Thyroid gland (tissue), 4 donors: ENCODE results near the gene CABP2. TPM values are rescaled to one million over a fixed set of nuclear protein-coding genes. Genes with fewer than 3 reads are reported as not detected.

ENCODE experiments used
- DNase-seq, 2 donors: peaks; one replicate each; pipeline ENCODE4 v3.0.0-alpha.2; 2019
- H3K27ac ChIP-seq, 3 donors: fragments of 200-600 bp; sonication (generic); 1 replicate in 2 of 3; 2 replicates in 1 of 3; pipeline ENCODE4 v1.5.1; 2016 to 2019; ENCODE audit warnings: mild to moderate bottlenecking in 1 of 3, moderate library complexity in 1 of 3
- H3K27me3 ChIP-seq: fragments of 200-600 bp; sonication (generic); one replicate; pipeline ENCODE4 v1.5.1; 2019
- H3K36me3 ChIP-seq, 2 donors: fragments of 200-600 bp; sonication (generic); one replicate each; pipeline ENCODE4 v1.5.1; 2016 to 2019
- H3K4me1 ChIP-seq, 2 donors: fragments of 200-600 bp; sonication (generic); one replicate each; pipeline ENCODE4 v1.5.1; 2017 to 2019
- H3K4me3 ChIP-seq, 3 donors: fragments of 200-600 bp; sonication (generic); replicated peaks in 1 of 3; 1 replicate in 2 of 3; 2 replicates in 1 of 3; pipeline ENCODE4 v1.5.1; 2016; ENCODE audit warnings: mild to moderate bottlenecking in 1 of 3
- H3K9me3 ChIP-seq: fragments of 200-600 bp; sonication (generic); one replicate; pipeline ENCODE4 v1.5.1; 2017
- CTCF ChIP-seq, 6 experiments: fragments of 200-600 bp in 3 of 6; fragments of 450-650 bp in 3 of 6; sonication (generic) in 3 of 6; IDR thresholded peaks; one replicate each; pipeline ENCODE4 v1.5.1; 2016 to 2019; ENCODE audit warnings: antibody characterized with exemption in 6 of 6, mild to moderate bottlenecking in 2 of 6, inconsistent platforms in 1 of 6, moderate library complexity in 1 of 6
- POLR2A ChIP-seq, 2 donors: fragments of 450-650 bp; IDR thresholded peaks; one replicate each; pipeline ENCODE4 v1.6.1; 2017; ENCODE audit warnings: antibody characterized with exemption in 2 of 2, mild to moderate bottlenecking in 2 of 2, moderate library complexity in 1 of 2
- WGBS, 2 donors: methylation state at CpG; one replicate each; pipeline ENCODE4 v1.1.5; 2017; 5-methylcytosine and 5-hydroxymethylcytosine counted together
- intact Hi-C: fragments of 100-400 bp; cut with DNase I; formaldehyde crosslinking; loops from one replicate; pipeline ENCODE4 v1.15.1; 2023
- total RNA-seq, 4 donors: library from RNA; depleted of rRNA; stranded (reverse); fragments of >200 nt; gene quantifications; one replicate each; pipeline ENCODE4 v1.2.3, GENCODE V29; 2016

The CABP2 gene
- total RNA-seq, 4 donors from 2014 or later: not detected

GRCh38 chr11:67495234-67496005 is 27.8 kb downstream of the CABP2 start:
- Histone ChIP-seq H3K36me3 (peaks cover 40 to 43% of the 10 kb centered on the region in 2 donors), H3K9me3 (no peaks in the 10 kb centered on the region), H3K4me3 (no peak overlapping the region), H3K27ac (no peak overlapping the region), H3K27me3 (no peaks in the 10 kb centered on the region), H3K4me1 (no peaks in the 10 kb centered on the region)
- intact Hi-C loops: no loop called here
- DNase-seq: no peak
- 94 to 97% methylated on average over 12 to 15 of the region's 16 CpGs for WGBS, 2 donors
- TF ChIP-seq POLR2A (IDR thresholded peaks at IDR 0.05): no peak
- no peak for TF ChIP-seq CTCF (IDR thresholded peaks at IDR 0.05)

- no peak for DNase-seq
- H3K9me3 ChIP-seq: no peaks in the 10 kb centered on the region
- intact Hi-C loops: no loop called here
- no peaks in the 10 kb centered on the region for H3K27me3 ChIP-seq
- WGBS, 2 donors: 91 to 93% methylated on average over 52 to 54 of the region's 59 CpGs
- no peak overlapping the region for H3K4me3 ChIP-seq
- H3K4me1 ChIP-seq: no peaks in the 10 kb centered on the region
- no peak overlapping the region for H3K27ac ChIP-seq
- TF ChIP-seq POLR2A (IDR thresholded peaks at IDR 0.05) (no peak), CTCF (IDR thresholded peaks at IDR 0.05) (no peak)
- peaks cover 46 to 49% of the 10 kb centered on the region in 2 donors for H3K36me3 ChIP-seq
Observed at GRCh38 chr11:67494371-67495233, 28.6 kb downstream of the CABP2 start.

- 95 to 96% methylated on average over 37 to 56 of the region's 65 CpGs for WGBS, 2 donors
- TF ChIP-seq POLR2A (IDR thresholded peaks at IDR 0.05): no peak
- intact Hi-C loops: no loop called here
- H3K27me3 ChIP-seq: no peaks in the 10 kb centered on the region
- H3K4me3 ChIP-seq: no peak overlapping the region
- H3K9me3 ChIP-seq: no peaks in the 10 kb centered on the region
- DNase-seq: no peak
- H3K27ac ChIP-seq: no peak overlapping the region
- no peaks in the 10 kb centered on the region for H3K4me1 ChIP-seq
- peaks cover 46 to 57% of the 10 kb centered on the region in 2 donors for H3K36me3 ChIP-seq
Observed at GRCh38 chr11:67493548-67494370, 29.5 kb downstream of the CABP2 start.

GRCh38 chr11:67492801-67493547 is 30.3 kb downstream of the CABP2 start:
- no peaks in the 10 kb centered on the region for H3K4me1 ChIP-seq
- no peak for DNase-seq
- H3K36me3 ChIP-seq: peaks cover 46 to 59% of the 10 kb centered on the region in 2 donors
- no peak for TF ChIP-seq POLR2A (IDR thresholded peaks at IDR 0.05)
- TF ChIP-seq CTCF (IDR thresholded peaks at IDR 0.05): no peak
- intact Hi-C loops: no loop called here
- 93 to 100% methylated on average over 3 to 30 of the region's 46 CpGs for WGBS, 2 donors
- no peaks in the 10 kb centered on the region for H3K9me3 ChIP-seq
- no peaks in the 10 kb centered on the region for H3K27me3 ChIP-seq
- H3K4me3 ChIP-seq: no peak overlapping the region
- H3K27ac ChIP-seq: no peak overlapping the region
